Measurements from ENCODE around the gene GPBP1L1.
"Not testable (repeated sequence)": the region's sequence is repeated elsewhere in the genome, so short reads cannot be mapped to it uniquely, and the experiment has no call there.

The GPBP1L1 gene, protein sequence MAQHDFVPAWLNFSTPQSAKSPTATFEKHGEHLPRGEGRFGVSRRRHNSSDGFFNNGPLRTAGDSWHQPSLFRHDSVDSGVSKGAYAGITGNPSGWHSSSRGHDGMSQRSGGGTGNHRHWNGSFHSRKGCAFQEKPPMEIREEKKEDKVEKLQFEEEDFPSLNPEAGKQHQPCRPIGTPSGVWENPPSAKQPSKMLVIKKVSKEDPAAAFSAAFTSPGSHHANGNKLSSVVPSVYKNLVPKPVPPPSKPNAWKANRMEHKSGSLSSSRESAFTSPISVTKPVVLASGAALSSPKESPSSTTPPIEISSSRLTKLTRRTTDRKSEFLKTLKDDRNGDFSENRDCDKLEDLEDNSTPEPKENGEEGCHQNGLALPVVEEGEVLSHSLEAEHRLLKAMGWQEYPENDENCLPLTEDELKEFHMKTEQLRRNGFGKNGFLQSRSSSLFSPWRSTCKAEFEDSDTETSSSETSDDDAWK

DNA sequence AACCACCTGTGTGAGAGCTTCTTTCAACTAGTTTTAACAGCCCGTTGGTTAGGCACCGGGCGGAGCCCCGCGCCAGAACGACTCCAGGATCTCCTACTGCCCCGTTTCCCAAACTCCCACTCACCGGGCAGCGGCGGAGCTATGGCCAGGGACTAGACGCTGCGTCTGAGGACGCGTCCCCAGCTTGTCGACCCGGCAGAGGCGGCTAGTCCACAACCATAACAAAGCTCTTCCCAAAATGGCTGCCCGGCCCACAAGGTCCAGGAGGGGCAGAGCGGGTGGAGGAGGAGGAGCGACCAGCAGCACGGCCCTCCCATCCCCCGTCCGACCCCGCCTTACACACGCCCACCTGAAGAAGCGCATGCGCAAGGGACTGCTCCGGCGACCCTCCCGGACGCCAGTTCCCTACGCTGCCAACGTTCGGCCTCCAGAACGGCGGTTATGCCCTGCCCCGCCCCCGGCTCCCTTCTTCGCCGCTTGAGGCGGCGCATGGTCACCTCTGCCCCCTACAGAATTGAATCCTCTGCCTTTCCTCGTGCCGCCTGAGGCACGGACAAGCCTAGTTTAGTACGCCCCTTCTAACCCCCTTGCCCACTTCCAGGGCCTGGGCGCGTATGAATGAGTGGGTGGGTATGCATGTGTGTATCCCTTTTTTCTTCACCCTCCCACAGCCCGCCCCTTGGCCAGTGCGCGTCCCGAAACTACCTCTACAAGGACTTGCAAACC is at the start of gene GPBP1L1:
TSS of gene GPBP1L1 (minus strand) at position 246 of the 726 bp plus-strand sequence. CDS start 27,446 bp downstream, outside the sequence.
- DNase-seq, result peak; percentile 95

DNA sequence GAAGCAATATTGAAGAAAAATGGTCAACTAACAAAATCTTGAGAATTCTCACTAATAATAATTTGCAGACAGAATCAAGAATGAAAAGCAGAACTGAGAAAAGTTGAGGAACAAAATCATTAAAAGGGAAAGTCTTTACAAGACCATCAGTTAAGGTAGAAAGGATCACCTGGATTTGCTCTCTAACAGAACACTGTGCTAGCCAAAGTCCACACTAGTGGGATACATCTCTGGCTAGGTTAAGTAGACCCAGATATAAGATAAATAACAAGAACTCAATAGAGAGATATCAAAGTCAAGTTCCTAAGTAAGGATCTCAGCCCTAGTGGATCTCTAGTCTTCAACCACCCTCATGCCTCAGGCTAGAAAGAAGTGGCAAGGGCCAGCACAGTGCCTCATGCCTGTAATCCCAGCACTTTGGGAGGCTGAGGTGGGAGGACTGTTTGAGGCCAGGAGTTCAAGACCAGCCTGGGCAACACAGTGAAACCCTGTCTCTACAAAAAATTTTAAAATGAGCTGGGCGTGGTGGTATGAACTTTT is 44.5 kb upstream of the GPBP1L1 start:
- DNase-seq, result no peak

DNA sequence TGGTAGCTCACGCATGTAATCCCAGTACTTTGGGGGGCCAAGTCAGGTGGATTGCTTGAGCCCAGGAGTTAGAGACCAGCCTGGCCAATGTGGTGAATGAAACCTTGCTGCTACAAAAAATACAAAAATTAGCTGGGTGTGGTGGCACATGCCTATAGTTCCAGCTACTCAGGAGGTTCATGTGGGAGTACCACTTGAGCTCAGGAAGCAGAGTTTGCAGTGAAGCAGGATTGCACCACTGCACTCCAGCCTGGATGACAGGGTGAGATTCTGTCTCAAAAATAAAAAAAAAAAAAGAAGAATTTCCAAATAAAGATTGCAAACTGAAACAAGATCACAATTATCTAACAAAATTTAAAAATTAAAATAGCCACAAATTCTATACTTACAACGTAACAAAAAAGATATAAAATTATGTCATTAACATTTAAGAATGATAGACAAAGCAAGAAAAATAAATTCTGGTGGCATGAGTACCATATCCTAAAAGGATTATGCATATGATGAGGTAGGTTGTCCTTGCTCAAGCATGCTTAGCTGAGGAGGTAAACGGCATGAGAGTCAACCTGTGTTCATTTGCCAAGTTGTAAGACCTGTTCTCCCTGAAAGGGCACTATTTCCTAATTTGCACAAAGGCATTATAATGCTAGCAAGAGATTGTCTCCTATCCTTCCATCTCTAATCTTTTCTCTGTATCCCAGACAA is 43.9 kb upstream of the GPBP1L1 start:
- DNase-seq, result no peak

DNA sequence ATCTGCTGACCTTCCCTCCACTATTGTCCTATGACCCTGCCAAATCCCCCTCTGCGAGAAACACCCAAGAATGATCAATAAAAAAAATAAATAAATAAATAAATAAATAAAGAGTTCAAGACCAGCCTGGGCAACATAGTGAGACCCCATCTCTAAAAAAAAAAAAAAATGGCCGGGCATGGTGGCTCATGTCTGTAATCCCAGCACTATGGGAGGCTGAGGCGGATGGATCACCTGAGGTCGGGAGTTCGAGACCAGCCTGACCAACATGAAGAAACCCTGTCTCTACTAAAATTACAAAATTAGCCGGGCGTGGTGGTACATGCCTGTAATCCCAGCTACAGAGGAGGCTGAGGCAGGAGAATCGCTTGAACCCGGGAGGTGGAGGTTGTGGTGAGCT is 39.7 kb upstream of the GPBP1L1 start:
- DNase-seq, result not testable (repeated sequence)

DNA sequence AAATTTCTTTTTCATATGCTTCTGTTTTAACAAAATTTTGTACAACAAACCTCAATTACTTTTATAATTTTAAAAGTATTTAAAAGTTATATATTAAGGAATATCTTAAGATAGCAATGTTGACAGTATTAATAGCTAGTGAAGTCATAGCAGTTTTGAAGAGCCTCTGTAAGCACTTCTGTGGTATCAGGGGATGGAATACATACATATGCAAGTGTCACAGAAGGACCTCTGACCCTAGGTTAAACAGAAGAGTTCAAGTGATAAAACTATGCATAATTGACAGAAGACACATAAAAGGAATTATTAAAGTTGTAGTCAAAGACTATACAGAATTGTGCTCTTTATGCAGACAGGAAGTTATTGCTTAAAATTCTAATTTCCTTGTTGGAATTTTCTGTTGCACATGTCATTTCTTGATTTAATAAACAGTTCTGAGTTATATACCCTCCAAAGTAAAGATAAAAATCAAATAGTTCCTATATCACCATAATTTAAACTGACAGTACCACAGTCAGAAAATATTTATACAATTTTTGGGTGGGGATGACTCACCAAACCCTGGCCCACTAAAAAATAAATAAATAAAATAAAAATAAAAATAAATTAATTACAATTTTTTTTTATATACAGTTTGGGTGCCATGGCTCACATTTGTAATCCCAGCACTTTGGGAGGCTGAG is 37.1 kb upstream of the GPBP1L1 start:
- no peak for DNase-seq

DNA sequence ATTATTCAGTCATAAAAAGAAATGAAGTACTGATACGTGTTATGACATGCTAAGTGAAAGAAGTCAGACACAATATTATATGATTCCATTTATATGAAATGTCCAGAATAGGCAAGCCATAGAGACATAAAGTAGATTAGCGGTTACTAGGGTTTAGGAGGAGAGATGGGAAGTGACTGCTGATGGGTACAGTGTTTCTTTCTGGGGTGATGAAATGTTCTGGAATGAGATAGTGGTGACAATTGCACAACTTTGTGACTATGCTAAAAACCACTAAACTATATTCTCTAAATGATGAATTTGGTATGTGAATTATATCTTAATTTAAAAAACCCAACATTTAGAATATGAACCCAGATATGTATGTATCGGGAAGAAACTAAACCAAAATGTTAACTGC is 36.5 kb upstream of the GPBP1L1 start:
- peak; percentile 28 for DNase-seq

DNA sequence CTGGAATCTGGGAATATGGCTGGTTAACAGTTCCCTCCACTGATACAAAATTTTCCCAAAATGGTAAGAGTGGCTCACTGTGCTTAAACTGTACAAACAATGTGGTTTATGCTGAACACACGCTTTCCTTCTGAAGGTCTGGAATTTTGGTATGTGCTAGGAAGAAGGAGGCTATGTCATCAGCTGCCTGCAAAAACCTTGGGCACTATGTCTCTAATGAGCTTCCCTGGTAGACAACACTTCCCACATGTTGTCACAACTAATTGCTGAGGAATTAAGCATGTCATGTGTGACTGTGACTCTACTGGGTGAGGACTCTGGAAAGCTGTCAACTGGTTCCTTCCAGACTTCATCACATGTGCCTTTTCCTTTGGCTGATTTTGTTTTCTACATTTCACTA is 34.9 kb upstream of the GPBP1L1 start:
- DNase-seq, result peak; percentile 41

DNA sequence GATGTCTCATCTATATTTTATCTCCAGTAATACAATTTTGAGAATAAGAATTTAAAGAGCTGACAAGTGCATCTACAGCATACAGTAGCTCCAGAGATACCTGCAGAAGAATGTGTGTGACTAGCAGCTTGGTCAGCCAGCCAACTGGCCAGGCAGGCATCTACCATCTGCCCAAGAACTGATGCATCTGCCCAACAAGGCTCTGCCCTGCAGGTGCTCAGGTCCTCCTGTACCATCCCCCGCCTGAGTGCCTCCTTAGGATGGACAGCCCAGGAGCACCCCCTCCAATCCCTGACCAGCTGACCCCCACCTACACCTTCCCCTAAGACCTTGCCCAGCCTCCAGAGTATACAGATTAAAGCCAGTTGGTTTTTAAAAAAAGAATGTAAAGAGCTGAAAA is 32.0 kb upstream of the GPBP1L1 start:
- DNase-seq, result no peak

DNA sequence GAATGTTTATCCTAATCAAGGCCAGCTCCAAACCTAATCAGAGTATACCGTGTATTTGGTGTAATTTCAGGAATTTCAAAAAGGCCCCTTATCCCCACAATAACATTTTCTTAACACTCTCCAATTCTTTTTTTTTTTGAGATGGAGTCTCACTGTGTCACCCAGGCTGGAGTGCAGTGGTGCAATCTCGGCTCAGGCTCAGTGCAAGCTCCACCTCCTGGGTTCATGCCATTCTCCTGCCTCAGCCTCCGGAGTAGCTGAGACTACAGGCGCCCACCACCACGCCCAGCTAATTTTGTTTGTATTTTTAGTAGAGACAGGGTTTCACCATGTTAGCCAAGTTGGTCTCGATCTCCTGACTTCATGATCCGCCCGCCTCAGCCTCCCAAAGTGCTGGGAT is 31.1 kb upstream of the GPBP1L1 start:
- DNase-seq, result peak; percentile 7

DNA sequence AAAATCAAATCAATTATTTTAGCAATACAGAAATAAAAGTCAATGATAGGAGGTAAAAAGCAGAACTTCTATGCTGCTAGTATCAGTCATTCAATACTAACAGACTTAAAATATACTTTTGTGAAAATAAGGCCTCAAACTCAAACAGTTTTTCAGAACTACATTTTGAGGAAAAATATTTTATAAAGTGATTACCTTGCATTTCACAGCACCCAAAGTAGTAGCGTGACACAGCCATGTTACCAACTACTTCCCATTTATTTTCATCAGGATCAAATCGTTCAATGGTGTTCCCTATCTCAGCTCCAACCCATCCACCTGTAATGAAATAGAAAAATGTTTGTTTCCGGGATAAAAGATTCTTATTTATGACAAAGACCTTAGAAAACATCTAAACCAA is 30.4 kb upstream of the GPBP1L1 start:
- DNase-seq, result no peak

DNA sequence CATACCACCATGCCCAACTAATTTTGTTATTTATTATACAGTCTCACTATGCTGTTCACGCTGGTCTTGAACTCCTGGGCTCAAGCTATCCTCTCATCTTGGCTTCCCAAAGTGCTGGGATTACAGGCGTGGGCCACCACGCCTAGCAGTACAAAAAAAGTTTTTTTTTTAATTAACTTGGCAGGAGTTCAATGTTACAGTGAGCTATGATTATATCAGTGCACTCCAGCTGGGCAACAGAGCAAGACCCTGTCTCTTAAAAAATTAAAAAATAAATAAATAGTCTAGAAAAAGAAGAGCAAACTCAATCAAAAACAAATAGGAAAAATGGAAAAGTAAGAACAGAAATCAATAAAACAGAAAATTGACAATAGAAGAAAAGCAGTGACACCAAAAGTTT is 27.4 kb upstream of the GPBP1L1 start:
- DNase-seq, result no peak

DNA sequence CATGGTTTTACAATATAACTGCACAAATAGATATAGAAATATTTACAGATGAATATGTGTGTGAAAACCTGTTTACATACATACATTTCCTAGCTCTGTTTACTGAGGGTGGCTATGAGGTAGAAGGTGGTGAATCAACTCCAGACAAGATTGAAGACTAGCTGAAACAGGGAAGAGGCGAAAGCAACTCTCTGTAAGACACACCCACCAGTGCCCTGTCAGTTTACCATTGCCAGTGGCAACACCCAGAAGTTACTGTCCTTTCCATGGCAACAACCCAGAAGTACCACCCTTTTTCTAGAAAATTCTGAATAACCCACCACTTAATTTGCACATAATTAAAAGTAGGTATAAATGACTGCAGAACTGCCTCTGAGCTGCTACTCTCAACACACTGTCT is 18.3 kb upstream of the GPBP1L1 start:
- no peak for DNase-seq

DNA sequence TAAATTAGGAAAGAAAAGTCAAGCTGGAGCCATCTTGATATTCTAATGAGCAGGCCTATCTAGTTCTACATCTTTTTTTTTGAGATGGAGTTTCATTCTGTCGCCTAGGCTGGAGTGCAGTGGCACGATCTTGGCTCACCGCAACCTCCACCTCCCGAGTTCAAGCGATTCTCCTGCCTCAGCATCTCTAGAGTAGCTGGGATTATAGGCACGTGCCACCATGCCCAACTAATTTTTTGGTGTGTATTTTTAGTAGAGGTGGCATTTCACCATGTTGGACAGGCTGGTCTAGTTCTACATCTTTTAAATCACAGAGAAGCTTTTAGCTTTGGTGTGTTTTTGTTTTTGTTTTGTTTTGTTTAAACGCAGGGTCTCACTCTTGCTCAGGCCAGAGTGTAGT is 8.5 kb upstream of the GPBP1L1 start:
- DNase-seq, result no peak

DNA sequence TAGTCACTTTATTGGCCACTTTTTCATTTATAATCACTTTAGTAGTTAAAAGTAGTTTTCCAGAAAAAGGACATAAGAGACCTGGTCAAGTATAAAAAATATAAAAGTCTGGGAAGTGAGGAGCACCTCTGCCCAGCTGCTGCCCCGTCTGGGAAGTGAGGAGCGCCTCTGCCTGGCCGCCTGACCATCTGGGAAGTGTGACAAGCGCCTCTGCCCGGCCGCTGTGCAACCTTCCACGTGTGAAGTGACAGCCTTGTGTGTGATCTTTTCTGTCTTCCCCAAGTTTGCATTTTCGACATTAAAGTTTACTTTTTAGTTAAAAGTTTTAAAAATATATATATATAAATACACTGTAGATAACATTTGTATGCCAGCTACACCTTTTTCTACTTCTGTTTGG is 7.5 kb upstream of the GPBP1L1 start:
- DNase-seq, result not testable (repeated sequence)

DNA sequence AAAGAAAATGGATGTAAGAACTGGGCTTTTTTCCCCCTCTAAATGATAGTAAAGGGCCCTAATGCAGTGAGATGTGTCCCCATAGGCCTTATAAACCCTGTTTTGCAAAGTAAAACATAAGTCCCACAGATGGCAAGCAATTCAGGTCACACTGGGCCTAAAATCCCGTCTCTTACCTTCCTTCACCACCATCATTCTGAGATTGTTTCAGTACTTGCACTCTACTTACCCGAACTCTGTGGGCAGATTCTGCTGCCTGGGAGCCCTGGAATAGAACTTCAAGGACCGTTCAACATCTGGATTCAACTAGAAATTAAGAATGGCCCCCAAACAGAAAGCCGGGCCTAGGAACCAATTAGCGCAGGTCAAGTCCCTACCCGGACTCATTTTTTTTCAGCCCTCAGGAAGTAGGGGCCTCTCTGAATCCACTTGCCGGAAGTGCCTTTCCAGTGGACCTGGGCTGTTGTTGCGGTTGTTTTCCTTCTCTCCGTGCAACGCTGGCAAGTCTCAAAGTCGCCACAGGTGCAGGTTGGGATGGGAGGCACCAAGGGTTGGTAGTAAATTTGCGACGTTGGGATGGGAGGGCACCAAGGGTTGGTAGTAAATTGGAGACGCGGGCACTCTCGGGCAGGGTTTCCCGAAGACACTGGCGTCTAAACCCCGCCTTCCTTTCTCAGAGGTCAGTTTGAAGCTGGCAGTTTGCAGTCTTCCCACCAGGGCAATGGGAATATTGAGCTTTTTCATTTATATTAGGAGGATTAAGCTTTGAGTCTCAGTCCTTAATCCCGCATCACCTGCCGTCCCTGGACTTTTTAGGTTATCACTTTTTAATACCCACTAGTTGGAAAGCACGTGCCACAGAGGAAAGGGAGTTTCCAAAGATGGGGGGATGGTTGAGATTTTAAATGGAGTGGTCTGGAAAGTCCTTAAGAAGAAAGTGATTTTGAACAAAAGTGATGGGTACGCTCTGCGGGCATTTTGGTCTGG is 1.7 kb upstream of the GPBP1L1 start, which contains the start of gene TMEM69:
TSS of gene TMEM69 (plus strand) at position 428 of the 987 bp plus-strand sequence. CDS start 2,888 bp downstream, outside the sequence.
- peak; percentile 85 for DNase-seq

DNA sequence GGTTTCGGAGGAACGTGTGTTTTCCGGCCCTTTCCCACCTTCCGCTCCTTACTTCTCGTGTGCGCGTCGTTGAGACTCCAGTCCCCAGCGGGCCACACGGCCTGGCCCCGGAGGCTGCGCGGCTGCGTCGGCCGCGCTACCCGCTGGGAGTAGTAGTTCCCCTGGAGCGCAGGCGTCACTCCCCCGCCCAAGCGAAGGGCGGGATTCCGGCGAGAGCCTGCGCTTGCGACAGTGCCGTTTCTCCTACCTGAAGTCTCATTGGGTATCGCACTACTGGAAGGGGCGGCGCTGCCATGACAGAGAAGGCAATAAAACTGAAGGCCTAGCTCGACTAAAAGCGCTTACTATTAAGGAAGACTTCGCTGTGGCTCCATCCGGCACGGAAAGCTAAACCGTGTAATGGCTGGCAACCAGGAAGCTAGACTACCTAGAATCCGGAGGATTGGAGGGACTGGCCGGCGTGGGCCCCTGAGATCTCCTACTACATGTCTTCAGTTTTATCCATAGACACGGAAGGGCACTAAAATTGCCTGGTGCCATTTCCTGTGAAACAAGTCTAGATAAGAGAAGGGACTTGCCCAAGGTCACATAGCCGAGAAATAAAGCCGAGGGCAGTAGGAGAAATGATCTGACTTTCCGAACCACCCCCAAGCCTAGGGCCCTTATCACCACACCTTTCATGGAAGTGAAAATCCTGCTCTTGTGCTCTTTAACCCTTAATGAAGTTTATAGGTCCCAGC is 851 bp upstream of the GPBP1L1 start:
- peak; percentile 100 for DNase-seq

DNA sequence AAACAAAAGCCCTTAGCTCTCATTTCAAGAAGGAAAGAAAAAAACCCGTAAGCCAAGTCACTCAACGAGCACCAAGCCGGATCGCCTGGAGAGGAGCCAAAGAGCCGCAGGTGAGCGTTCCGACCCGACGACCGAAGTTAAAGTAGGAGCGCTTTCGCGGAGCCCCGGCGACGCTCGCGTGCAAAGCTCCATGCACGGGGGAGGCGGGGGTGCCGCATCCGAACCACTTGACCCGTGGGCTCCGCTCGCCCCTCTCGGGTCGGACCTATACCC is 382 bp downstream of the GPBP1L1 start:
- peak; percentile 3 for DNase-seq

DNA sequence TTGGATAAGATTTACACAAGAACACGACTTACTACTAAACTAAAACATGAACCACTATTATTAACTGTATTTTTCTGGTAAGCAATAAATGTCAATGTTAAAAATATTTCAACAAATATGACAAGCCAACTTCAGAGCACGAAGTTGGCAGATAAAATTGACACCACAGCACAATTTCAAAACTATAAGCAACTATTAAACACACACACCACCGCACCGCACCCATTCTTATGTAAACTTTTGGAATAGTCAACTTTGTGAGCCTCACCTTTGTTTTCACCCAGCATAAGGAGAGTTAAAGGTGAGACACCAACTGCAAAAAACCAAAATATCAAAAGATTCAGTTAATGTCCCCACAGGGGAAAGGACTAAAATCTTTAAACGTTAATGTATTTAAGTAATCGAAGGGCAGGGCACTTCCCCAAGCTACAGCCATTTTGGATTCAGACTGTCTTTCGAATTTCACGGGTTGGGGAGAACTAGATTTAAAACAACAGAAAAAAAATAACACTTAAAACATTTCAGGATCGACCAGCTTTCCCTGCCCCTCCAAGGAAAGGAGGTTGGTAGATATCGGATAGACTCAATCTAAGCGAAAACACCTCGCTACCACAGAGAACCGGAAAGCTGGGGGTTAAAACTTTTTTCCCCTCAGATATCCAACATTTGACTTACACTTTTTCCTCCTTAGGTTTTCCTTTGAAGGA is 872 bp downstream of the GPBP1L1 start:
- no peak for DNase-seq

DNA sequence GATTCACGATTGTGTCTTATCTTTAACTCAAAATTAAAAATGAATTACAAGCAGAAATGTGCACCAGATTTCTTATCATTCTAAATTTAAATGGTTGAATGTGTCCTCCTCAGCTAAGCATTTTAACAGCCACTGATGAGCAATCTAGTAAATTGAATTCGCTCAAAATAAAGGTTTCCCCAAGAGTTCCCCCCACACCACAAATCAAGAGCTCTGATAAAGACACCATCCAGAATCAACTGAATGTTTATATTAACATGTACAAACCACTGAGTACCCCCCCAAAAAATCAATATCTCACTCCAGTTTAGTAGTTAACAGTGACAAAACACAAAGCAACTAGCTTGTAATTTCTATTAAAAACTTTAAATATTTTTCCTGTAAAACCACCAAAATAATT is 1.9 kb downstream of the GPBP1L1 start:
- DNase-seq, result no peak

DNA sequence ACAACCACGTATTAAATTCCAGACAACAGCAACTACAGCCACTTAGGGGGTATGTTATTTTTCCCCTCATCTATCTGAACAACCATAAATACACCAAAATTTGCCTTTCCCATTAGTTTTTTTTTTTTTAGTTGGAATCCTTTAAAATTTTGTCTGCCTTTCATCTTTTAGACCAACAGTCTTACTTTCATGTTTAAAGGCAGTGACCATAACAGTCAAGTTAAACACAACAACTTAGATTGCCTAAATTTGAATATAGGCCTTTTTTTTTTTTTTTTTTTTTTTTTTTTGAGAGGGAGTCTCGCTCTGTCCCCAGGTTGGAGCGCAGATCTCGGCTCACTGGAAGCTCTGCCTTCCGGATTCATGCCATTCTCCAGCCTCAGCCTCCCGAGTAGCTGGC is 3.4 kb downstream of the GPBP1L1 start:
- no peak for DNase-seq
